Measurements from ENCODE around the gene POLA2. TPM values are rescaled to one million over a fixed set of nuclear protein-coding genes. Genes with fewer than 3 reads are reported as not detected.

The POLA2 gene
- total RNA-seq, 1 donor from 2014 or later, result 78.9 TPM

DNA sequence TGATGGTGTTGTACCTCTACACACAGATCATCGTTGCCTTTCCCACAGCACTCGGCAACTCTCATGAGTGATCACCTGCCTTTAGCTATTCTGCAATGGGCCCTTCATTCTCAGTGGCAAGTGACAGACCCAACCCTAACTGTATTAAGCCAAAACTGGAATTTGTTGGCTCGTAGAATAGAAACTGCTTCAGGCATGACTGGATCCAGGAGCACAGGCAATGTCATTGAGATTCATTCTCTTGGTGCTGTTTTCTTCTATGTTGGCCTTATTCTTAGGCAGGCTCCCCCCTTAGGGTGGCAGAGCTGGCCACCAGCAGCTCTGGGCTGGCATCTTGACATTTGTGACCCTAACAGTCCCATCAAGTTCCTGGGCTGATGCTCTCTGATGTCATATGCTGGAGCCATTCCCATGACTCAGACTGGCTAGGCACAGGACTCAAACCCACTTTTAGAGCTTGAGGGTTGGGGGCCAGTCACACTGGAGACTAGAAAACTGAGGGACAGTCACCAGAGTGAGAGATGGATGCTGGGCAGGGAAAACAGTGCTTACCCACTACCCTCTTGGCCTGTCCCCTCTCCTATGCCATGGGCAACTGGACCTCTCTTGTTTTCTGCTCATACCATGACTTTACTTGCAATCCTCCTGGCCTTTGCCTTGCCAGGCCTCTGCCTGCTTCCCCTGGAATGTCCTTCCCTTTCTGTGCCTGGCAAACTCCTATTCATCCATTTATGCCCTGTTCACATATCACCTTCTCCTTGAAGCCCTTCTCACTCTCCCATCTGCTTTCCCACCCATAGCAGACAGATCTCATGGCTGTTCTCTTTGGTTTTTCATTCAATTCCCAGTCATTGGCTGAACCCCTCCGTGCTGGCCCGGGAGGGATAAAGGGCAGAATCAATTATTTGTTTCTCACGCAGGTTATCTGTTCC is 45.8 kb downstream of the POLA2 start:
- intact Hi-C loops (cut with micrococcal nuclease), result no loop called here
- Mint-ChIP-seq H3K4me3 (no peak overlapping the region), H3K27me3 (ENCODE audit: insufficient read depth) (no peaks in the 10 kb centered on the region), H3K36me3 (ENCODE audit: low read depth) (peaks cover 5% of the 10 kb centered on the region), H3K4me1 (ENCODE audit: low read depth) (no peaks in the 10 kb centered on the region), H3K9me3 (no peaks in the 10 kb centered on the region), H3K27ac (no peak overlapping the region)
- no peak for DNase-seq (ENCODE audit: low spot score)

- no peaks in the 10 kb centered on the region for H3K4me1 Mint-ChIP-seq (ENCODE audit: low read depth)
- H3K4me3 Mint-ChIP-seq, result no peak overlapping the region
- intact Hi-C loops (cut with micrococcal nuclease), result no loop called here
- peaks cover 1% of the 10 kb centered on the region for H3K27me3 Mint-ChIP-seq (ENCODE audit: insufficient read depth)
- no peaks in the 10 kb centered on the region for H3K9me3 Mint-ChIP-seq
- no peak for DNase-seq (ENCODE audit: low spot score)
- peaks cover 5% of the 10 kb centered on the region for H3K36me3 Mint-ChIP-seq (ENCODE audit: low read depth)
- H3K27ac Mint-ChIP-seq, result no peak overlapping the region
These were observed 46.6 kb downstream of the POLA2 start for GRCh38 chr11:65308281-65308891.

DNA sequence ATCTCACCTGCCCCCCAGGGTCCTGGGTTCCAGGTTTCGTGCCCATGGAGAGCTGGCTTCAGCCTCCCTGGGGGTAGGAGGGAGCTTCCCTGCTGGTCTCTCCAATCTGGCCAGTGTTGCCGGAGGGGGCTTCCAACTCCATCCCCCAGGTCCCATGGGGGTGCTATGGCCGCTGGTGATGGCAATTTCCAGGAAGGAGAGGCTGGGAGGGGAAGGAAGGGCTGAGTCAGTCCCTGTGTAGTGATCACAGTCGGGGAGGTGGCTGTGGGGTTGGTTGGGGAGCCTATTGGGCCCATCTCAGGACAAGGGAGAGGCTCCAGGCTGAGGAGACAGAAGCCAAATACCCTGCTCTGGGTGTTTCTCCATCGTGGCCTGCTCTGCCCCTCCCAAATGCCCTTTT is 47.2 kb downstream of the POLA2 start:
- intact Hi-C loops (cut with micrococcal nuclease), result no loop called here
- H3K36me3 Mint-ChIP-seq (ENCODE audit: low read depth), result peaks cover 3% of the 10 kb centered on the region
- H3K27ac Mint-ChIP-seq, result no peak overlapping the region
- H3K4me3 Mint-ChIP-seq, result no peak overlapping the region
- no peak for DNase-seq (ENCODE audit: low spot score)
- no peaks in the 10 kb centered on the region for H3K9me3 Mint-ChIP-seq
- peaks cover 7% of the 10 kb centered on the region for H3K27me3 Mint-ChIP-seq (ENCODE audit: insufficient read depth)
- no peaks in the 10 kb centered on the region for H3K4me1 Mint-ChIP-seq (ENCODE audit: low read depth)

DNA sequence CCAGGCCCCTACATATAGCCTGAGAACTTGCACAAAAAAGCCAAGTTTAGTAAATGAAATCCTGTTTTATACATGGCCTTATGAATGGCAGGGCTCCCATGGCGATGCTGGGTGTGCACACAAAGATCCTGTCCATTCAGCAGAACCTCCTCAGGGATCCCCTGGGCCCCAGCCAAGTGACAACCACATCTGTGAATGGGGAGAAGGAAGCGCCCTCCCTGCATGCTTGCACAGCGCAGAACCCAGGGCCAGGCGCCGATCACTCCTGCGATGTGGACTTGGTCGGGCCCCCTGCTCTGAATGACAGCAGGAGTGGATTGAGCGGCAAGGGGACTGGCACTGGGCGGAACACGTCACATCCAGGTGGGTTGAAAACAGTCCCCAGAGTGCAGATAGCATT is 48.5 kb downstream of the POLA2 start:
- H3K4me3 Mint-ChIP-seq, result no peak overlapping the region
- intact Hi-C loops (cut with micrococcal nuclease), result no loop called here
- peaks cover 10% of the 10 kb centered on the region for H3K27me3 Mint-ChIP-seq (ENCODE audit: insufficient read depth)

DNA sequence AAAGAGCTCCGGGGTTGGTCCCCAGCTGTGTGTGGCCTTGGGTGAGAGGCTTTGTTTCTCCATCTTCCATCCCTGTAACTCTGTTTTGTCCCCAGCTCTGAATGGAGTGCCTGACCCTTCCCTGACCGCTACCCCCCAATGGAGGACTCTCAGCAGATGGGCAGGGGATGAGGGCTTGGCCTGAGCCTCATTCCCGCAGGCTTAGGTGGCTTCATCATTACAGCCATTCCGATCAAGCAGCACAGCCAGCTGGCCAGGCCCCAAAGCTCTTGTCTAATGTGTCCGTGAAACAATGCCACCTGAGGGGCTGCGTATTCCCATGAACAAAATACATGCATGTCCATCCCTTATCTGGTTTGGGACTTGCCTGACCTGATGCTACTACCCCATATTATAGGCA is 49.0 kb downstream of the POLA2 start:
- Mint-ChIP-seq H3K4me3 (no peak overlapping the region), H3K9me3 (no peaks in the 10 kb centered on the region), H3K4me1 (ENCODE audit: low read depth) (peaks cover 1% of the 10 kb centered on the region), H3K27ac (no peak overlapping the region), H3K27me3 (ENCODE audit: insufficient read depth) (peaks cover 10% of the 10 kb centered on the region), H3K36me3 (ENCODE audit: low read depth) (no peaks in the 10 kb centered on the region)
- DNase-seq (ENCODE audit: low spot score), result no peak
- intact Hi-C loops (cut with micrococcal nuclease), result no loop called here

More for the DNA sequence above, 48.5 kb downstream of the POLA2 start:
- Mint-ChIP-seq H3K4me1 (ENCODE audit: low read depth) (no peaks in the 10 kb centered on the region), H3K9me3 (no peaks in the 10 kb centered on the region), H3K27ac (no peak overlapping the region), H3K36me3 (ENCODE audit: low read depth) (no peaks in the 10 kb centered on the region)
- no peak for DNase-seq (ENCODE audit: low spot score)

DNA sequence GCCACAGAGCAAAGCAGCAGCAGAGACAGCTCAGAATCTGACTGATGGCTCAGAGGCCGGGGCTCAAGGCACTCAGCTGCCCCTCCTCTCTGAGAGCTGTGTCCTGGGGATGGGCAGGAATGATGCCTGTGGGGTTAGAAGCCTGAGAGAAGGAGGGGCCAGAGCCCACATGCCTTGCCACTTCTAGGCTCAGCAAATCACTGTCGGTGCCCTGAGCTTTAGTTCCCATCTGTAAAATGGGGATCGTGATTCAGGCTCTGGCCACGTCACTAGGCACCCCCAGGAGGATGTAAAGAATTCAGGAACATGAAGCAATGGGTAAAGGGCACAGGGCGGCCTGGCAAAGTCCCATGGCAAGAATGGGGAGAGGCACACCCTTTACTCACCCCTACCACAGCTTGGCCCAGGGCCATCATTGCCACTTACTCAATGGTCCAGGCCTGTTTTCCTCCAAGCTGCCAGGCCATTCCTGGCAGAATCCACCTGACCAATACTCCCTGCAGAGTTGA is 49.5 kb downstream of the POLA2 start:
- no peaks in the 10 kb centered on the region for H3K9me3 Mint-ChIP-seq
- intact Hi-C loops (cut with micrococcal nuclease), result no loop called here
- DNase-seq (ENCODE audit: low spot score), result no peak
- peaks cover 10% of the 10 kb centered on the region for H3K27me3 Mint-ChIP-seq (ENCODE audit: insufficient read depth)
- H3K4me3 Mint-ChIP-seq, result no peak overlapping the region
- peaks cover 6% of the 10 kb centered on the region for H3K4me1 Mint-ChIP-seq (ENCODE audit: low read depth)
- no peaks in the 10 kb centered on the region for H3K36me3 Mint-ChIP-seq (ENCODE audit: low read depth)
- H3K27ac Mint-ChIP-seq, result no peak overlapping the region

DNA sequence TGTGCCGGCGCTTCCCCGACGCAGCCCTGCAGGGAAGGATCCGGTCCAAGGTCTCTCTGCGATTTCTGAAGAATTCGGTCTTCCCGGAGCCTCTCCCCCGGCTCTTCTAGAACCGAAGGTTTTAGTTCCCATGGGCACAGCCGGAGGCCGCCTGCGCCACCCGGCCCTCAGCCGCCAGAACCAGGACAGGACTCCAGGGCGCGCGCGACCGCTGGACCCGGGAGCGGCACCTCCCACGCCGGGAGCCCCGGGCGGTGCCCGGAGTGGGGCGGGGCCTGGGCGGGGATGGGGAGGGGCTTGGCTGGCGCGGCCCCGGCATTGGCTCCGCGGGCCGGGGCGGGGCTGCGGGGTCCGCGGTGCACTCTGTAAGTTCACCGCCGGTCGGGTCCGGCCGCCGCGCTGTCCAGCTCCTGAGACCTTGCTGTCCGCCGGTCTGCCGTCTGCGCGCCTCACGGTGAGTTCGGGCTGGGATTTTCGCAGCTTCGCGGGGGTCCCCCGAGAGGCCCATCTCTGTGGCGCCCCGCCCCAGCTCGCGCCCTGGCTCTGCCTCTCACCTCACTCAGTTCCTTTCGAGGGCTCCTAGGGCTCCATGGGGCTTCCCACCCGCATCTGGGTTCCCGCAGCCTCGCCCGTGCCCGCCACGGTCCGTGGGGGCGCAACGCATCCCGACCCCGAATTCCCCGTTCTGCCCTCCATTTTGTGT is 52.9 kb downstream of the POLA2 start, which contains the start of gene CDC42EP2:
Gene CDC42EP2 (plus strand): TSS at position 366 of the 703 bp plus-strand sequence. CDS start 6,033 bp downstream, outside the sequence.
- Mint-ChIP-seq H3K4me1 (ENCODE audit: low read depth) (peaks cover 7% of the 10 kb centered on the region), H3K27ac (no peak within 1 kb of the TSS), H3K36me3 (ENCODE audit: low read depth) (no peaks in the 10 kb centered on the region), H3K27me3 (ENCODE audit: insufficient read depth) (peaks cover 10% of the 10 kb centered on the region), H3K9me3 (no peaks in the 10 kb centered on the region), H3K4me3 (peak within 1 kb of the TSS; percentile 73)
- peak; percentile 72 for DNase-seq (ENCODE audit: low spot score)
- intact Hi-C loops (cut with micrococcal nuclease), result loop anchor here (1.0 to 2.0 kb wide), 8 partner anchors 19 to 196 kb away; partner anchors contain the start of genes DPF2, POLA2 and TIGD3

- Mint-ChIP-seq H3K27ac (no peak overlapping the region), H3K4me3 (peak overlapping the region; percentile 73), H3K27me3 (ENCODE audit: insufficient read depth) (peaks cover 10% of the 10 kb centered on the region), H3K4me1 (ENCODE audit: low read depth) (peaks cover 7% of the 10 kb centered on the region), H3K36me3 (ENCODE audit: low read depth) (no peaks in the 10 kb centered on the region), H3K9me3 (no peaks in the 10 kb centered on the region)
- peak; percentile 72 for DNase-seq (ENCODE audit: low spot score)
- intact Hi-C loops (cut with micrococcal nuclease), result loop anchor here (1.0 to 2.0 kb wide), 8 partner anchors 18 to 195 kb away; partner anchors contain the start of genes DPF2, POLA2 and TIGD3
These were observed 53.6 kb downstream of the POLA2 start for GRCh38 chr11:65315204-65315865.

- Mint-ChIP-seq H3K36me3 (ENCODE audit: low read depth) (no peaks in the 10 kb centered on the region), H3K4me3 (peak overlapping the region; percentile 73), H3K27me3 (ENCODE audit: insufficient read depth) (peaks cover 10% of the 10 kb centered on the region), H3K4me1 (ENCODE audit: low read depth) (peaks cover 7% of the 10 kb centered on the region), H3K27ac (no peak overlapping the region), H3K9me3 (no peaks in the 10 kb centered on the region)
- DNase-seq (ENCODE audit: low spot score), result no peak
- intact Hi-C loops (cut with micrococcal nuclease), result loop anchor here (1.0 to 2.0 kb wide), 8 partner anchors 17 to 194 kb away; partner anchors contain the start of genes DPF2, POLA2 and TIGD3
These were observed 54.1 kb downstream of the POLA2 start for GRCh38 chr11:65315866-65316226.

DNA sequence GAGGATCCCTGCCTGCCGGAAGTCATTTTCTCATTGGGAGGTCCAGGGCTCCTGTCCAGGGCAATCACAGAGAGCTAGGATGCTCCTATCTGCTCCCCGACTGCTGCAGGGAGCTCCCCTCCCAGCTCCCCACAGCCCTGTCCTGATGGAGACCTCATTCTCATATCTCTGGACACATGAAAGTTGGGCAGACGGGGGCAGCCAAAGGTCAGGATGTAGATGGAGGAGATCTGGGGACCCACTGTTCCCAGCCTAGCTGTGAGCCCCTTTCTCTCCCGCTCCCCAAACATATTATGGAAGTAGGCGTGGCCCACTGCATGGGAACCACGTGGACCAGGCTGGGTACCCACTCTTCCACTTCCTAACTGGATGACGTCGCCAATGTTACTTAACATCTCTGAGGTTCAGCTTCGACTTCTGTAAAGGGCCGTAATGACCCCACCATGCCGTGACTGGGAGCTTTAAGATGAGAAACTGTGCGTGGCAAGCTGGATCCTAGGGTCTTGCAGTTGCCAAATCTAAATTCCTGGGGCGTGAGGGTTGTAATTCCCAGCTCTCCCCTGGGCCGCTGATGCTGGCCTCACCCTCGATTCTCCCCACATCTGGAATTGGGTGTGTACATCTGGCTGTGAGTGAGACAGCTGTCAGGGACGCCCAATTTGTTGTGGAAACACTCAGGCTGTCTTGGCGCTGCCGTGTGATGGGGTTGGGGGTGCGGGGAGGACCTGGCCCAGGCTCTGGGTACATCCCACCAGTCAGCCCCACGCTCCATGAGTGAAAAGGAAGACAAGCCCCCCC is 54.7 kb downstream of the POLA2 start:
- Mint-ChIP-seq H3K4me1 (ENCODE audit: low read depth) (peaks cover 7% of the 10 kb centered on the region), H3K36me3 (ENCODE audit: low read depth) (no peaks in the 10 kb centered on the region), H3K27ac (no peak overlapping the region), H3K9me3 (no peaks in the 10 kb centered on the region), H3K4me3 (peak overlapping the region; percentile 73), H3K27me3 (ENCODE audit: insufficient read depth) (peaks cover 10% of the 10 kb centered on the region)
- intact Hi-C loops (cut with micrococcal nuclease), result no loop called here
- no peak for DNase-seq (ENCODE audit: low spot score)

DNA sequence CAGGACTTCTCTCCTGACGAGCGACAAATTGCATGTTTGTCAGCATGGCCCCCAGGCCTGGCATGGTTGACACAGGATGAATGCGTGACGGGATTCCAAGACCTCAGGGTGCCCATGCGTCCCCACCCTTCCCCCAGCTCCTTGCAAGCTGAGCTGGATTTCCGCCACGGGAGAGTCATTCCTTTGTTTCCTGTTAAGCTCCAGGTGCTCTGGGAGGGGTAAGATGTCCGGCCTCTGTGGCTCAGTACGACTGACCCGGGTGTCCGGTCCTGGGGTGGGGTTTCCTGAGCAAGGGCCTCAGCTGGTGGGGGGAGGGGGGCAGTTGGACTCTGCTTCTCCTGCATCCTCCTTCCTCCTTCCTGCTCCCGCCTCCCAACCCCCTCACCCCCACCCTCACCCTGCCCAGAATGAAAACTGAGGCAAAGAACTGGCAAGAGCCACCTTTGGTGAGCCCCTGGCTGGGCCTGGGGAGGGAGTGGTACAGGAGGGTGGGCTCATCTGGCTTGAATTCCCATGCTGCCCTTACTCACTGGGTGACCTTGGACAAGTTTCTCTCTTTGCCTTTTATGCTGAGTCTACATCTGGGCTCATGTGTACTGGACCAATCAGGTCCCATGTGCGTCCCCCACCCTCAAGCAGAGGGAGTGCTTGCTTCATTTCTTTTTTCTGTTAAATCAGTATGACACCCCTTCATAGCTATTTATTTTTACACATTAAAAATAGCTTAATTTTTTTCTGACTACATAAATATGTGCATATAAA is 55.4 kb downstream of the POLA2 start:
- peaks cover 7% of the 10 kb centered on the region for H3K4me1 Mint-ChIP-seq (ENCODE audit: low read depth)
- H3K4me3 Mint-ChIP-seq, result no peak overlapping the region
- intact Hi-C loops (cut with micrococcal nuclease), result no loop called here

More for the DNA sequence above, 55.4 kb downstream of the POLA2 start:
- no peak for DNase-seq (ENCODE audit: low spot score)
- H3K27me3 Mint-ChIP-seq (ENCODE audit: insufficient read depth), result peaks cover 10% of the 10 kb centered on the region
- no peak overlapping the region for H3K27ac Mint-ChIP-seq
- no peaks in the 10 kb centered on the region for H3K36me3 Mint-ChIP-seq (ENCODE audit: low read depth)
- H3K9me3 Mint-ChIP-seq, result no peaks in the 10 kb centered on the region
